ENCODE data around the gene KIF13A.

DNA sequence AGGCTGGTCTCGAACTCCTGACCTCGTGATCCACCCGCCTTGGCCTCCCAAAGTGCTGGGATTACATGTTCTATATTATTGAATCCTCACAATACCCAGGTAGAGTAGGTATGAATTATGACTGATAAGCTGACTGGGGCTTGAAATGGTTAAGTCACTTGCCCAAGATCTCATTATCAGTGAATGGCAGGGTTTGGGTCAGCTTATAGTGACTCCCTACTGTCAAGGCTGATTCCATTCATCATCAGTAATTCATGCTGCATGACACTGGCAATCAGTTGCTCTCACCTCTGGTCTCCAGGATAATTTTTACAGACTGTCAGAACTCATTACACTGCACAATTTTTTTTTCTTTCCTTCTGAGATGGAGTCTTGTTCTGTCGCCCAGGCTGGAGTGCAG lies 127.6 kb downstream of the KIF13A start:
- TF ChIP-seq, protein P1, sequence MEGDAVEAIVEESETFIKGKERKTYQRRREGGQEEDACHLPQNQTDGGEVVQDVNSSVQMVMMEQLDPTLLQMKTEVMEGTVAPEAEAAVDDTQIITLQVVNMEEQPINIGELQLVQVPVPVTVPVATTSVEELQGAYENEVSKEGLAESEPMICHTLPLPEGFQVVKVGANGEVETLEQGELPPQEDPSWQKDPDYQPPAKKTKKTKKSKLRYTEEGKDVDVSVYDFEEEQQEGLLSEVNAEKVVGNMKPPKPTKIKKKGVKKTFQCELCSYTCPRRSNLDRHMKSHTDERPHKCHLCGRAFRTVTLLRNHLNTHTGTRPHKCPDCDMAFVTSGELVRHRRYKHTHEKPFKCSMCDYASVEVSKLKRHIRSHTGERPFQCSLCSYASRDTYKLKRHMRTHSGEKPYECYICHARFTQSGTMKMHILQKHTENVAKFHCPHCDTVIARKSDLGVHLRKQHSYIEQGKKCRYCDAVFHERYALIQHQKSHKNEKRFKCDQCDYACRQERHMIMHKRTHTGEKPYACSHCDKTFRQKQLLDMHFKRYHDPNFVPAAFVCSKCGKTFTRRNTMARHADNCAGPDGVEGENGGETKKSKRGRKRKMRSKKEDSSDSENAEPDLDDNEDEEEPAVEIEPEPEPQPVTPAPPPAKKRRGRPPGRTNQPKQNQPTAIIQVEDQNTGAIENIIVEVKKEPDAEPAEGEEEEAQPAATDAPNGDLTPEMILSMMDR (IDR thresholded peaks at IDR 0.05 in 8 of 11, conservative IDR thresholded peaks at IDR 0.05 in 3 of 11): no peak
- TF ChIP-seq POLR2AphosphoS5 (IDR thresholded peaks at IDR 0.05): no peak

Data from spleen (tissue), 7 donors.